CD4-positive, alpha-beta T cell treated with Interleukin-21 for 1 hour (primary cell): ENCODE results near the gene FAM118B.
"Not testable (repeated sequence)": the region's sequence is repeated elsewhere in the genome, so short reads cannot be mapped to it uniquely, and the experiment has no call there.

Experiments
- DNase-seq: peaks from one replicate; pipeline ENCODE4 v3.0.0-alpha.2; 2020

The FAM118B gene

DNA sequence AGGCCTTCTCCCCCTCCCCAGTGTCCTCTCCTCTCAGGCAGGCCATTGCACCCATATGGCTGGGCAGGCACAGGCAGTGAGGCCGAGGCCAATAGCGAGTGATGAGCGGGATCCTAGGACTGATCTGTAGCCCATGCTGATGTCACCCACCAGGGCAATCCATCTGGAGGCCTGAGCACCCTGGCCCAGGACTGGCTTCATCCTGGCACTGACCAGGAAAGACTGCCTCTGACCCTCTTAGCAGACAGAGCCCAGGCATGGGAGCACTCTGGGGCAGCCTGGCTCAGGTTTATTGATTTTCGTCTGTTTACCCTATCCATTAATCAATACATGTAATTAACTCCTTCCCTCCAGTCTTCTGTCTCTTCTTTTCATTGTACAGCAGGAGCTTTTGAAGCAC, 66.2 kb downstream of the FAM118B start:
- no peak for DNase-seq

DNA sequence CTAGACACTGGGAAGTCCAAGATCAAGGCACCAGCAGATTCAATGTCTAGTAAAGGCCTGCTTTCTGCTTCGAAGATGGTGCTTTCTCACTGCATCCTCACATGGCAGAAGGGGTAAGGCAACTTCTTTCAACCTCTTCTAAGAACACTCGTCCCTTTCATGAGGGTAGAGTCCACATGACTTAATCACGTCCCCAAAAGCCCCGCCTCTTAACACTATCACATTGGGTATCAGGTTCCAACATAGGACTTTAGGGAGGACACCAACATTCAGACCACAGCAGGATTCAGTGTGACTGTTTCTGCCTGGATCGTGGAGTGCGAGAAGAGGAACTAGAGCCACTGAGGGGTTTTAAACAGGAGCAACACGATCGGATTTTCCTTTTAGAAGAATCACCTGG, 67.6 kb downstream of the FAM118B start:
- DNase-seq, result no peak

- DNase-seq, result no peak
Measured at GRCh38 chr11:126280595-126280994, 69.0 kb downstream of the FAM118B start.

DNA sequence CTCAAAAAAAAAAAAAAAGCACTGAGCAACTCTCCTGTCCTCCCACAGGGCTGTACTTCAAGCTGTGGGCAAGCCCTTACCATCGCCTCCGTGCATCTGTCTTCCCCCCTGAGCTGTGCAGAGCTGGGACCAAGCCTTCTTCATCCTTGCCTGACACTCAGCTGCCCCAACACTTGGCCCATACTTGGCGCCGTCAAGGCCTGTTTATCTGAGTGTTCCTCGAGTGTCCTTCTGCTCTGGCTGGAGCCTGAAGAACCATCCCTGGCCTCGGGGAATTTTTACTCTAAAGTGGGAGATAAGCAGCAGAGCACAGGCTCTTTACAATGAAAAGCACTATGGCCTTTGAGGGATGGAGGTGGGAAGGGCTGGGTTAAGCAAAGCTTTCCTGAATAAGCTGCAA, 69.7 kb downstream of the FAM118B start:
- DNase-seq, result no peak

GRCh38 chr11:126281666-126282175, 70.1 kb downstream of the FAM118B start:
- no peak for DNase-seq

- peak; percentile 45 for DNase-seq
Measured at GRCh38 chr11:126282361-126282735, 70.8 kb downstream of the FAM118B start.

DNA sequence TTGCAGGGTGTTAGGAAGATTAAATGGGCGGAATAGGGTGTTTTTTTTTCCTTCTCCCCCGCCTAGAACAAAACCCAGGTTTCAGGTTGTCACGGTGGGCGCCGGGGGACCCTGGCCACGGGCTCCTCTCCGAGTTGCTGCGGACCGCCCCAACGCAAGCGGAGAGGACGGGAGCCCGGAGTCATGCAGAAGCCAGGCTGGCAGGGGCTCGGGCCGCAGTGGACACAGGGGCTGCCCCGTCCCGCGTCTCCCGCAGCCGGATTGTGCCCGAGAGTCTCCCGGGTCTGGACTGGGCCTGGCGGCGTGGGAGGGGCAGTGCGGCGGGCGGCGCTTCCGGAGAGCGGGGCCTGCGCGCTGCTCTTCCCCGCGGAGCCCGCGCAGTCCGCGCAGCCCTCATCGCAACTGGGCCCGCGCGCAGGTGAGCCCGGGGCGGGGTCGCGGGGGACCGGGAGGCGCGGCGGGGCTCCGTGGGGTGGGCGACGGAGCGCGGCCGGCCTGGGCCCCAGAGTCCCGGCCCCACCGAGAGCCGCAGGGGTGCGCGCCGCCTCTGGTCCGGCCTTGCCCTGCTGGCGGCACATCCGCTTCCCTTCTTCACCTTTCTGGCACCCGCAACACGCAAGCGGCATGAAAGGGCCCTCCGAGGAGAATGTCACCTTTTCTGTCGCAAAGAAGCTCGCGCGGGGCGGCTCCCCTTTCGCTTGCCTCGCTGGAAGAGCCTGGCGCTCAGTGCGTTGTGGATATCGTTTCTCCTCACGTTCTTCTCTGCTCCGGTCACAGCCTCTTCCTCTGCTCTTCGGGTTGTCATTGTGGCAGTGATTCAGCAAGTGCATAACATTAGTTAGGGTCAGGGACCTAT, 71.4 kb downstream of the FAM118B start, which contains the start of gene TIRAP:
Gene TIRAP, plus strand, starts transcription at position 358 of the 856 bp plus-strand sequence. CDS start 7,802 bp downstream, outside the sequence.
- peak; percentile 66 for DNase-seq

DNA sequence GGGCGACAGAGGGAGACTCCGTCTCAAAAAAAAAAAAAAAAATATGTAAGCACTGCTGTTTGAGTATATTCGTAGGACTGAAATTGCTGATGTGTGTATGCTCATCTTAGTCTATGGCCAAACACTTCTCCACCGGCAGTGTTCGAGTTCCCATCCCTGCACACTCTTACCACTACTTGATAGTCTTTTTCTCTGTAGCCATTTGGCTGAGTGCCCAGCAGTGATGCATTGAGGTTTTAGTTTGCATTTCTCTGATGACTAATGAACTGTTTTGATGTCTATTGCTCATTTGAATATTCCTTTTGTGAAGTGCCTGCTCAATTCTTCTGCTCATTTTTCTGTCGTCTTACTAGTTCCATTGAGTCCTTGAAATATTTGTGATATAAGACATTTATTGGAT, 73.2 kb downstream of the FAM118B start:
- peak; percentile 83 for DNase-seq

DNA sequence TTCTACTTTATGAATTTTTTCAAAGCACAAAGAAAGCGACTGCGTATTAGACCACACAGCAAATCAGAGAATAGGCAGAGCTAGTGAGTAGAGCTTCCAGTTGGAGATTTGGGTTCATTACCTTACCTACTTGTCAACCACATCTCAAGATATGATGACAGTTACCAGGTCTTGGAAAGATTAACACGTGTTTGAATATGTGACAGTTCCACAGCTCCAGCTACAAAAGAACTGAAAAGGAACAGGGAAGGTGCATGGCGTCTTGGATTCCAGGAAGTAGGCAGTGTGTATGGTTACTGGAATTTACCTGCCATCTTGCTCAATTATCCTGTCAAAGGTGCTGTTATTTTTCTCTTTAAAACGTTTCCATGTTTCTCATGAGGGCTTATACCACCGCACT, 76.7 kb downstream of the FAM118B start:
- DNase-seq, result no peak

DNA sequence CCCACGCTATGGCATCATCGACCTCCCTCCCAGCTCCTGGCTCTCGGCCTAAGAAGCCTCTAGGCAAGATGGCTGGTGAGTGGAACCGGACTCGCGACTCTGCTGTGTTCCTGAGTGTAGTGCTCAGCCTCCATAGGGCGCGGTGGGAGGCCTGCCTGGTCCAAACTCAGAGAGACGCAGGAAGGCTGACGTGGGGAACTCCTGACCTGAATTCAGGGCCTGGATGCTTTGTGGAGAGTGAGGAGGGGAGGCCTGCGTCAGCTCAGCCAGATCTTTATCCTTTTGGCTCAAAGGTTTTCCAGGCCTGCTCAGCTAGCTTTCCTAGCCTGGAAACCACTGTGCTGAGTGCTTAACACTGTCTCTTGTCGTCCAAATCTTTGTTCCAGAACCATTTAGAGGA, 79.3 kb downstream of the FAM118B start:
- DNase-seq, result no peak

DNA sequence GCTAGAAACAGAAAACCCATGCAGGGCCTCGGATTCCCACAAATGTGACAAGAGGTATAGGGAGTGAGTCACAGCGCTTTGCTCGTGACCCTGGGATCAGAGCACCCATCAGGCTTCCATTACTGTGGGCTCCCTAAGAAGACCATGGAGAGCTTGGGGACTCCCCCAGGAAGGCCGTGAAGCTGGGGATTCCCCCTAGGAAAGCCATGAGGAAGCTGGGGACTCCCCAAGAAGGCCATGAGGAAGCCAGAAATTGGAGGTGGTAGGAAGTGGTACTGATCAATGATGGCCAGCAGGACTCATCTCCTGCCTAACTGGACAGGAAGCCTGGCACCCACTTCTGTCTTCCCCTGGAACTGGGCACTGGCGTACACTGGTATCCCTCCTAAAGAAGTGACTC, 82.1 kb downstream of the FAM118B start:
- no peak for DNase-seq

DNA sequence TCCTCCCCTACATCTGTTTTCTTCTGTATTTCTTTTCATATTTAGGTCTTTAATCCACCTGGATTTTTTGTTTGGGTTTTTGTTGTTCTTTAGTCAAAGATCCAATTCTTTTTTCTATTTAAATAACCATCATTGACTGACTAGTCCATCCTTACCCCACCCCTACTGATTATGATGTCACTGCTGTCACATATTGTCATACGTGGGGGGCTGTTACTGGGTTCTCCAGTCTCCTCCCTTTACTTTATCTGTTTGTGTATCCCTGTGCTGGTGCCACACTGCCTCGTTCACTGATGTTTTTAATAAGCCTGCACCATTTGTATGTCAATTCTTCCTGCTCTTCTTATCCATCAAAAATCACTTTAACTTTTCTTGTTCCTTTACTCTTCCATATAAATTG, 85.4 kb downstream of the FAM118B start:
- no peak for DNase-seq

DNA sequence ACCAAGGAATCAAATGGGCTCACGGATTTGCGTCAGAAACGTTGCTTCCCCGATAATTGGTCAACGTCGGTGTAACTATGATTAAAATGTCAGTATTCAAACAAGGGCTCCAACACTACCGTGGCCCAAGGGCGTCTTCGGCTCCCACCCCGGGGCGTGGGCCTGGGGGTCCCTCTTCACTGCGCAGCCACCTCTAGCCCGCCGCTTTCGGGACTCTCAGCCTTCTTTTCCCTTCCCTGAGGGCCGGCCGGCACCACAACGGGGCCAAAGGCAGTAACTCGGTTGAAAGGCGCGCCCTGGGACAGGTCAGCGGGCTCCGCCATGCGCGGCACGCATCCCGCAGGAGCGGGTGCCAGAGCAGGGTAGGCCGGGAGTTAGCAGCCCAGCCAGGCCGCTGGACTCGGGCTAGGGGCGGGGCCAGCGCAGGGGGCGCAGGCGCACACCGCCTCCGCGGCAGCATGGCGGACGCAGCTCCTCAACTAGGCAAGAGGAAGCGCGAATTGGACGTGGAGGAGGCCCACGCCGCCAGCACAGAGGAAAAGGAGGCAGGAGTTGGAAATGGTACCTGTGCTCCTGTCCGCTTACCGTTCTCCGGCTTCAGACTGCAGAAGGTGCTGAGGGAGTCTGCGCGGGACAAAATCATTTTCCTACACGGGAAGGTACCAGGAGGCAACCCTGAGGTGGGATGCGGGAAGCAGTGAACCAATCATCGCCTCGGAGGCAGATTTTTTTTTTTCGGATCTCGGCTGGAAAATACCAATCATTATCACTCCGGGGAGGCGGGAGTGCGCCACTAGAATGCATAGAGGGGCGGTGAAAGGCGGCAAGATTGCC, 92.3 kb downstream of the FAM118B start, which contains the start of gene DCPS:
Gene DCPS, plus strand, starts transcription at position 438 of the 834 bp plus-strand sequence. Its CDS starts 21 bp downstream, at position 459.
- DNase-seq, result peak; percentile 88

DNA sequence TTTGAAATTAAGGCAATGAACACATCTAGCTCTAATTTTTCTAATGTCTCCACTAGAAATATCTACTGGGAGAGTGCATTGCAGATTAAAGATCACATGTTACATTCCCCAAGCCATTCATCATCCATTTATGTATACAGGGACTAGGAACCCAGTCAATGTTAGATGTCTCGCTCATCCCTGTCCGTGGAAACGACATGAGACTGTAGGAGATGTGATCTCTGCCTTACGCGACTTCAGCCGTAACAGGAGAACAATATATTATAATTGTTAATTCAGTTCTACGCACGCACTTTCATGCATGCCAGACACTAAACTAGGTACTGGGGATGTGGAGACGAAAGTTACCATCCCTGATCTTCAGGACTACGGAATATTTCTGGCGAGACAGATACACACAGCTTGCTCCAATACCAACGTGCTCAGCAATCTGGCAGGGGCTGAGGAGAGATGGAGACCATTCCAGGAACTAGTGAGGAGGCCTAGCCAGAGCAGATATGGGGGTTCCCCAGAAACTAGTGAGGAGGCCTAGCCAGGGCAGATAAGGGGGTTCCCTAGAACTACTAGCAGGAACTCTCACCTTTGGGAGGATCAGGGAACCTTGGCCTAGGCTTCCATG, 93.0 kb downstream of the FAM118B start:
- peak; percentile 32 for DNase-seq

- DNase-seq, result peak; percentile 32
Measured at GRCh38 chr11:126305699-126306098, 94.1 kb downstream of the FAM118B start.

DNA sequence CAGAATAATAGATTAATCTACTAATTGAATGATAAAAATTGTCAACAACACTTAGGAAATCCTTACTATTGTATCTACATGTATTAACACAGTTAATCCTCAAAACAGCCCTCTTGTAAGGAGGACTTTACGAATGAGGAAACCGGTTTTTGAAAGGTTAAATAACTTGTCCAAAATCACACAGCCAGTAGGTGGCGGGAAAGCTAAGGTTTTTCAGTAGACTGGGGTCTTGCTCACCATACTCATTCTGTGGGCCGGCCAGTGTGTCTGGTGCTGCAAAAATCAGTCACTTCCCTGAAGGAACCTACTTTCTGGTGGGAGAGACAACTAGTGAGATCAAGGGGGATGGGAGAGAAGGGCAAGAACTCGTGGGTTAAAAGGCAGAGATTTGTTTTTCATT, 96.1 kb downstream of the FAM118B start:
- no peak for DNase-seq

DNA sequence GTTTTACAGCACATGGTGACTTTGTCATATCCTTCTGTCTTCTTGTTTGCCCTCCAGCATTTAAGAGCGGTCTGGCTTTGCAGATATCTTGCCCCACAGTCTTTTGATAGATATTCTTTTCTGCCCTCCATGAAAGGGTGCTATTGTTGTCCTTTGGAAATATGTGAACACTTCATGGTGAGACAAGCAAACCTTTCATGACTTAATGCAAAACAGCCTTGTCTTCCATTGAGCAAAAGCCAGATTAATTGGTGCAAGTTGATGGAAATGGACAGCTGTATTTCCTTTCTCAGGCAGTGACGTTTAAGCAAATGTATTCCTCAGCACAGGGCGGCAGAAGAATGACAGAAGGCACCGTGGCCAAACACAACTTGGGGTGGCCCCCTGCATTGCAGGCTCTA, 96.7 kb downstream of the FAM118B start:
- no peak for DNase-seq

DNA sequence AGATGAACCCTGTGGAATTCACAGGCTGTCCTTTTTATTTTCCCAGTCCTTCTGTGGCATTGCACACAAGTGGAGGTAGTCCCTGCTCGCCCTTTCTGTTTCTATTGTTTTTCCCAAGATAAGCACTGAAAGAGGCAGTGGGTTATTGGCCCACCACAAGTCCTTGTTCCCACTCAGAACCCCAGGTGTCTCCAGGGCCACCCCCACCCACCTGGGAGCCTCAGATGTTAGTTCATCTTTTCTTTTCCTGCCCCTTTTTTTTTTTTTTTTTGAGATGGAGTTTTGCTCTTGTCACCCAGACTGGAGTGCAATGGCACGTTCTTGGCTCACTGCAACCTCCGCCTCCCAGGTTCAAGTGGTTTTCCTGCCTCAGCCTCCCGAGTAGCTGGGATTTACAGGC, 97.2 kb downstream of the FAM118B start:
- DNase-seq, result not testable (repeated sequence)

GRCh38 chr11:126310200-126310991, 98.8 kb downstream of the FAM118B start:
- DNase-seq, result peak; percentile 65

GRCh38 chr11:126310992-126311310, 99.4 kb downstream of the FAM118B start:
- no peak for DNase-seq

- no peak for DNase-seq
Measured at GRCh38 chr11:126311401-126312291, 100.1 kb downstream of the FAM118B start.
